ENCODE data around the gene SFTA2.

The SFTA2 gene

DNA sequence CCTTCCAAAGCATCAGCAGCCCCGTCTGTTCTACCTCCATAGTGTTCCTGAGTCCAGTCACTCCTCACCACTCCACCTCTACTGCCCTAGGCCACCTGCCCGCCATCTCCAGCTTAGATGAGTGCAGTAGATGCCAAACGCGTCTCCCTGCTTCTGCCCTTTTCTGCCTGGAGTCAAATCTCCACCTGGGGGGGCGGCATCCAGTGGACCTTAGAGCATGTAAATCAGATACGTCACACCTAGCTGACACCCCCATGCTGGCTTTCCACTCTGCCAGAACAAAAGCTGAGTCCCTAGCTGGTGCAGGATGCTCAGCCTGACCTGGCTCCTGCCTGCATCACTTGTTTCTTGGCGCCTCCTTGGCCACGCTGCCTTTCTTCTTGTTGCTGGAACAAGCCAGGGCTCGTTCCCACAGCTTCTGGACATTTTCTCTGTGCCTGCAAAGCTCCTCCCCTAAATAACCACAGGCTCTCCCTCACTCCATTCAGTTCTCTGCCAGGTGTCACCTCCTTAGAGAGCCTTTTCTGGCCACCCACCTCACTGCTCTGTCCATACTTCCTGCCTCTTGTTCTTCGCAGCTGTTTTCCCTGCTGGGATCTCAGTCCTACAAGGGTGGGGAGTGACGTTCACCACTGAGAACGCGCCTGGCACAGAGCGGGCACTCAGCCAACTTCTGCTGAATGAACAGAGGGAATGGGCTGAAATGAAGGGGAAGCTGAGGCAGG is 41.9 kb downstream of the SFTA2 start:
- no peak for DNase-seq

DNA sequence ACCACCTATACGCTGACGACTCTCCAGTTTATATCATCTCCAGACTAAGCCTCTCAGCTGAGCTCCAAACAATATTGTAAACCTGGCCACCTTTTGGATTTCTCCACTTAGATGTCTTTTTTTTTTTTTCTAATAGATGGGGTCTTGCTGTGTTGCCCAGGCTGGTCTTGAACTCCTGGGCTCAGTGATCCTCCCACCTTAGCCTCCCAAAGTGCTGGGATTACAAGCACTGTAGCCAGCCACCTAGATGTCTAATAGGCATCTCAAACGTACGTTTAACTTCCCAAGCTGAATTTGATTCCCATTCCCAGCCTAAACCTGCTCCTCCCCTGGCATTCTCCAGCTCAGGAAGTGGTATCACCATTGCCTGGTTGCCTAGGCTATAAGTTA is 42.5 kb downstream of the SFTA2 start:
- no peak for DNase-seq

DNA sequence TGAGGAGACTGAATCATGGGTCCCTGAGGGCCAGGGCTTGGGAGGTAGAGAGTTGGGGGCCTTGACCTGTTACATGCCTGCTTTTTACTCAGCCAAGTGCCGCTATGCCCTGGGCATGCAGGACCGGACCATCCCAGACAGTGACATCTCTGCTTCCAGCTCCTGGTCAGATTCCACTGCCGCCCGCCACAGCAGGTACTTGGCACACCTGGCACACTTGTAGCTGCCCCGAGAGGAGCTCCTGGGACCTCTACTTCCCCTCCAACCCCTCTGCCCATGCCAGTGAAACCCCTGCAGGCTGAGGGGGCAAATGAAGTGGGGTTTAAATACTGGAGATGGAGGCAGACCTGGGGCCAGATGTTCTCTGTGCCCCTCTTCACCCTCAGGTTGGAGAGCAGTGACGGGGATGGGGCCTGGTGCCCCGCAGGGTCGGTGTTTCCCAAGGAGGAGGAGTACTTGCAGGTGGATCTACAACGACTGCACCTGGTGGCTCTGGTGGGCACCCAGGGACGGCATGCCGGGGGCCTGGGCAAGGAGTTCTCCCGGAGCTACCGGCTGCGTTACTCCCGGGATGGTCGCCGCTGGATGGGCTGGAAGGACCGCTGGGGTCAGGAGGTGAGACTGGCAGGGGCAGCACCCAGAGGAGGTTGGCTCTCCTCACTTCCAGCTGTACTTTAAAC is 43.0 kb downstream of the SFTA2 start:
- DNase-seq = no peak

DNA sequence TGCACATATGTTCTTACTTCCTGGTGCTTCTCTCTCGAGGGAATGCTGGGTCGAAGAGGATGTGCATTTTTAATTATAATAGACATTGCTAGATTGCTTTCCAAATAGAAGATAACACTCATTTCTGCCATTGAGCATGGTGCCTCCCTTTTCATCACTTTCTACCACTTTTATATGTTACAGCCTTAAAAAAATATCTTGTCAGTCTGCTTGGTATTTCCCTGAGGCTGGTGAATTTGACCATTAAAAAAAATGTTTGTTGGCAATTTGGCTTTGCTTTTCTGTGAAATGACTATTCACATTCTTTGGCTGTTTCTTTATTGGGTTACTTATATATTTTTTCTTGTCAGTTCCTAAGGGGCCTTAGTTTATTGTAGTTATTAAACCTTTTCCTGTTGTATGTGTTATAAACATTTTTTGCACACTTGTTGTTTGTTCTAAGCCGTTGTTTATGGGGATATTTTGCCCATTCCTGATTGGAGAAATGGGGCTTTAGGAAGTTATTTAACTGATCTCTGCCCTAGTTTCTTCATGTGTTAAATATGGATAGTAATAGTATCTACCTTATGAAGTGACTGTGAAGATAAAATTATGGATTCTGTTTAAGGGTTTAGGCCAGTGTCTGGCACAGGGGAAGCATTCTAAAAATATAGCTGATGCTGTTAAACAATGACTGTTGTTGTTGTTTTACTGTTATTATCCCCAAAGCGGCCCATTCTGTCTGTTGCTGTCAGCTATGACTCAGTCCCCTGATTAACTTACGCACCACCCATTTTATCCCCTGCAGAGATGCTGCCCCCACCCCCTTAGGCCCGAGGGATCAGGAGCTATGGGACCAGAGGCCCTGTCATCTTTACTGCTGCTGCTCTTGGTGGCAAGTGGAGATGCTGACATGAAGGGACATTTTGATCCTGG is 43.8 kb downstream of the SFTA2 start:
- no peak for DNase-seq

DNA sequence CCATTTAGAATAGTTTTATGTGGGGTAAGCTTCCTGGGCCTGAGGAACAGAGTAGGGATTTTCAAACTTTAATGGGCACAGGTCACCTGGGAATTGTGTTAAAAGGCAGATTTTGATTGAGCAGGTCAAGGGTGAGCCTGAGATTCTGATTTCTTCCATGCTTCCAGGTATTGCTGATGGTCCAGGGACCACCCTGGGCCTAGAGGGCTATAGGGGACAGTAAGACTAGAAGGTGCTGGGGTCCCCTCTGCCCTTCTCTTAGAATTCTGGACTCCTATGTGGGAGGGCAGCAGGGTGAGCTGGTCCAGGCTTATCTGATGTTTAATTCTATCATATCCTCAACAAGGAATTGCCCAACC is 45.1 kb downstream of the SFTA2 start:
- no peak for DNase-seq

DNA sequence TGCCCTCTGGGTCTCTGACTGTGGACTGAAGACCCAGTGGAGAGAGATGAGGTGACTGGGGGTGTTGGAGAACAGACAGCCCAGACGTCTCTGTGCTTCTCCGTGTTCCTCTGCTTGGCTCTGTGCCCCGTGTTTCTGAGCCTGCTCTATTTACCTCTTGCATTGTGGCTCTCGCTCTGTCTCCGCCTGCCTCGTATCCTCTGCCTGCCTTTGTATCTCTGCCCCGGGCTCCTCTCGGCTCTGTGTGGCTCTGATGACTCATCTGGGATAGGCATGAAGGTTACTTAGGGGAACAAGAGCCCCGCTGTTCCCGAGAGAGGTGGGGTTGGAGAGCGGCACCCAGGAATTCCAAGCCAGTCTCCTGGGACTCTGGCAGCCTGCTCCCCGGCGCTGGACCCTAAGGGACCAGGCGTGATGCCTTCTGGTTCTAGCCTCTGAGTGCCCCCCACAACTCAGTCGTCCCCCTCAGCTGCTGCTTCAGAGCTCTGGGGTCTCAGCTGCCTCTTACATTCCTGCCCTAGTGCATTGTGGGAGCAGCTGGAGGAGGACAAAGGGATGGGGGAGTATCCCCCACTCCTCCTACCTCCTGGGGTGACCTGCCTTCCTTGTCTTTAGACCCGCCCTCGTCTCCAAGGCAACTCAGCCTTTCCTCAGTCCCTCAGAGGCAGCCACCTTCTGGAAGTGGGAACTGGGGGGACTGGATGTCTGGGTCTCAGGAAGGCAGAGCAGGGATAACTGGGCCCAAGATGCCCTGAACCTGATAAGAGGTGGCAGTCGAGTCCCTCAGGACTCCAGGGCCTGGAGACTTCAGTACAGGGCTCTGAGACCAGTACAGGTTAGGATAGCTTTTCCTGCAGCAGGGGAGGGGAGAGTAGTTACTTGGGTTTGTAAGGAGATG is 45.7 kb downstream of the SFTA2 start:
- no peak for DNase-seq

DNA sequence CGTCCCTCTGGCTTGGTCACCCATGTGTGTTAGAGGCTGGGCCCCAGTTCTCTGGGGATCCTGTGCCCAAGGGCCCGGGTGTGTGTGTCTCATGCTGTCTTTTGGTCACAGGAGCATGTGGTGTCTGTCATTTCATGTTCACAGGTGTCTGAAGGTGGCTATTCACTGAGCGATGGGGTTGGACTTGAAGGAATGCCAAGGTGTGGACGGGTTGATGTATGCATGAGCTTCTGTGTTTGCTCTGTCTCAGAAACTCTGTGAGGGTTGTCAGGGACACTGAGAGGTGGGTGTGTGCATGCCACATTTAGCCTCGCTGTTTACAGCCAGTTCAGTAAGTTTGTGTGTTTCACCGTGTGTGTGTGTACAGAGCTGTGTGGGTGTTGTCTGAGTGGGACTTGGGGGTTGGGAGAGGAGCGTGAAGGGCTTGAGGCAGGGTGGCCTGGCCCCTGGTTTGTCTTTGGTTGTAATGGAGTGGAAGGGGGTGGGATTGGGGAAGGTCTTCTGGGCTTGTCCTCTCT is 46.4 kb downstream of the SFTA2 start:
- no peak for DNase-seq

DNA sequence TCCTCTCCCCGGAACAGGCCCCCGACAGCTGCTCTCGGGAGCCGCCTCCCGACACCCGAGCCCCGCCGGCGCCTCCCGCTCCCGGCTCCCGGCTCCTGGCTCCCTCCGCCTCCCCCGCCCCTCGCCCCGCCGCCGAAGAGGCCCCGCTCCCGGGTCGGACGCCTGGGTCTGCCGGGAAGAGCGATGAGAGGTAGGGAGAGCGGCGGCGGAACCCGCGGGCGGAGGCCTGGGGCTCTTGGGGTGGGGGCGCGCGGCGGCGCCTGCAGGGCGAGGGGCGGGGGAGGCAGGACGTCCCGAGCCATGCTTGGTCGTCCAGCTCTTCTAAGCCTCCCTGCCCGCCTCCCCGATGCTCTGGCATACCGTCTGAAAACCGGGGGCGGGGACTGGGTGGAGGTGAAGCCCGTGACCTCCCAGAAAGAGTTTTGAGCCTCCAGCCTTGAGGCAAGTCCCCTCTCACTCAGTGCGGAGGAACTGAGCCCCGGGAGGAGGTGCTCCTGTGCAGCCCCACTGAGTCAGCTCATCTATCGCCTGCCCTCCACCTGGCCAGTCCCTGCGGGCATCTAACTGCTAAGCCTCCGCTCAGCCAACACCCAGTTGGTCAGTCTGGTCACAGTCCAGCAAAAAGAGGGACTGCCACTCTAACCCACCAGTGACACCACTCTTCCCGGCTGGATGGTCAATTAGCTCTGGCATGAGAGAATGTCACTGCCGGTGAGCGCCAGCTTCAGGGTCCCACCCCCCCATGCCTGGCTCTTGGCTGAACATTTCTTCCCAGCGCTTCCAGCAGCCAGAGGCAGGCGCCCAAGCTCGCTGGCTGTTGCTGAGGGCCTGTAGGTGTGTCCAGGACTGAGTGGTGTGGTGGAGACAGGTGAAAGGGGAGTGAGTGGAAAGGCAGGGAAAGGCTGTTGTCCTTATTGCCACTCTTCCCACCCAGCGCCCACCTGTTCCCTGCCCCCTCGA is 47.2 kb downstream of the SFTA2 start:
- DNase-seq = no peak

DNA sequence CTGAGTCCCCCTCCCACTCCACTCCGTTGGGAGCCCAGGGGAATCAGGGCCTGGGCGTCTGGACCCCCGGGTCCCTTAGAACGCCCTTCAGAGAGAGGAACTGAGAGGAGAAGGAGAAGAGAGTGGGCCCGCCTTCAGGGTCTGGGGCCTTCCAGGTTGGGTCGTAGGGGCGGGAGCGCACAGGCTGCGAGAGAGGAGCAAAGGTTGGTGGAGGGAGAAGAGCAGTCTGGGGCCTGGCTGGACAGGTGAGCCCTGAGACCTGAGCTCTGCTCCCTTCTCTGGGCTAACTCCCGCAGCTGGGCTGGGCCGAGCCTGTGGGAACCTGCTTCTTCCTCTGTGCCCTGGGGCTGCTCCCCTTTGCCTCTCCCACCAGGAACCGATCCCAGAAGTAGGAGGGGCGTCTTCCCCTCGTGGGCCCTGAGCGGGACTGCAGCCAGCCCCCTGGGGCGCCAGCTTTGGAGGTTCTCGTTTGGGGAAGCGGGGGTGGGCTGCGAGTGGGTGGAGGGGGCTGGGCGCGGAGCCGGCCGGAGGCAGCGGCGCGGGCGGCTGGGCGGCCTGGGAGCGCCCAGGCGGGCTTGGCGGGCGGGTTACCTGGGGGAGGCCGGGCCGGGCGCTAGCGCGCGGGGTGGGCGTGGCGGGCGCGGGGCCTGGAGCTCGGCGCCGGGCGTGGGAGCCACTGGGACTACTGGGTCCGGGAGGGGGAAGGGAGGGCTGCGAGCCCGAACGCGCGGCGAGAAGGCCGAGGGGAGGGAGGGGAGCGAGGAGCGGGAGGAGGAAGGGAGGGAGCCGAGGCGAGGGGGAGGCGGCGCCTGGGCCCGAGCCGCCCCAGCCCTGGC is 48.1 kb downstream of the SFTA2 start, which contains the start of gene DDR1:
Gene DDR1 (plus strand): TSS at position 835 of the 836 bp plus-strand sequence. CDS start 4,211 bp downstream, outside the sequence.
- DNase-seq = peak in 1 of 2 donors; percentile 6

DNA sequence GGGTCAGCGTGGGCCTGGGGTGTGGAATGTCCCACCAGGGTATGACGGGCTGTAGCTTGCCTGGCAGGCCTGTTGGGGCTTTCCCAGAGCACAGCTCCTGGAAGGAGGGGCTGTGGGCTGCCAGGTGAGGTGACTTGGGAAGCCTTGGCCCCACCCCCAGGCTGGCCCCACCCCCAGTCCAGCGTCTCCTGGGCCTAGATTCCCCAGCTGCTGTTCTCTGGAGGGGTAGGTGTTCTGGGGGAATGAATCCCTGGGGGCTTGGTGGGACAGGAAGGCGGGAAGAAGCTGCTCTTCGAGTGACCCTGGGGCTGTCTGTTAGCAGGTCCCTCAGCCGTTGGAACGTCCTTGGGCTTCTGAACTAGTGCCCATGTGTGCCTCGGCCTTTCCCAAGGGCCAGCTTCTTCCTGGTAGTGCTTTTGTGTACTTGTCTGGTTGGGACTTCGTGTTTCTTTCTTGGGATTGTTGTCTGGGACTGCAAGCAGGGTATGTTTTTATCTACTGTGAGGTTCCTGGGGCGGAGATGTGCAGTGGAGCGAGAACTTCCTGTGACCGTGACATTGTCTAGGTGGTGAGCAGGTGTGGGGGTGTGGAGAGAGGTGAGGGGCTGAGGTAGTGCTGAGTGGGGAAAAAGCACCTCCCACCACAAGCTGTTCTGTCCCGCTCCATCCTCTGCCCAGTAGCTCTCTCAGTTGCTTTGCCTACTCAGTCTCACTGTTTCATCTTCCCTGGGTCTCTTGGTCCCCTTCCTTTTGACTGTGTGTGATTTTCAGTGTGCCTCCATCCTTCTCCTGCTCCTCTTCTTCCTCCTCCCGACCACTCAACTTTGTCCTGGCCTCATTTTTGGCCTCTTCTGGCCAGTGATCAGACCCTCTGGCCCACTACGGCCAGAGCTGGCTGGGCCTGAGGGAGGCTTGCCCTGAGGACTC is 48.9 kb downstream of the SFTA2 start:
- no peak for DNase-seq

DNA sequence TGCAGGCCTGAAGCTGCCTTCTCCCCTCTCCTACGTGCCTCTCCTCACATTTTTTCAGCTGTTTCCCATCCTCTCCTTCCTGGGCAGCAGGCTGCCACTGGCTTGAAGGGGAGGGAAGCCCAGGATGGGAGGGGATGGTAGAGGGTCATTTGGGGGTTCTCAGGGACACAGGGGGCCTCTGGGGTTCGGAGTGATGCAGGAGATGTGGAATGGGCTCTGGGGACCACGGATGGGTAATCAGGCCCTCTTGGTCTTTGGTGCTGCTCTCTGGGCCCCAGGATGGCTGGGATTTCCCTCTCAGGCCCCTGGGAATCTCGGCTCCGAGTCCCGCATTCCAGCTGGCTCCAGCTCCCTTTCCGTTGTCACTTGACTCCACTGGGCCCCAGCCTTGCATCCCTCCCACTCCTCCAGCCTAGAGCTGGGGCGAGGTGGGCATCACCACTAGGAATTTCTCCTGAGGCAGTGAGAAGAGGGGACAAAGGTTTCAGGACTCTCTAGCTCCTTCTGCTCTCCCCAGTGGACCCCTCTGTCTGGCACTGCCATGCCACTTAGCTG is 49.7 kb downstream of the SFTA2 start:
- no peak for DNase-seq

DNA sequence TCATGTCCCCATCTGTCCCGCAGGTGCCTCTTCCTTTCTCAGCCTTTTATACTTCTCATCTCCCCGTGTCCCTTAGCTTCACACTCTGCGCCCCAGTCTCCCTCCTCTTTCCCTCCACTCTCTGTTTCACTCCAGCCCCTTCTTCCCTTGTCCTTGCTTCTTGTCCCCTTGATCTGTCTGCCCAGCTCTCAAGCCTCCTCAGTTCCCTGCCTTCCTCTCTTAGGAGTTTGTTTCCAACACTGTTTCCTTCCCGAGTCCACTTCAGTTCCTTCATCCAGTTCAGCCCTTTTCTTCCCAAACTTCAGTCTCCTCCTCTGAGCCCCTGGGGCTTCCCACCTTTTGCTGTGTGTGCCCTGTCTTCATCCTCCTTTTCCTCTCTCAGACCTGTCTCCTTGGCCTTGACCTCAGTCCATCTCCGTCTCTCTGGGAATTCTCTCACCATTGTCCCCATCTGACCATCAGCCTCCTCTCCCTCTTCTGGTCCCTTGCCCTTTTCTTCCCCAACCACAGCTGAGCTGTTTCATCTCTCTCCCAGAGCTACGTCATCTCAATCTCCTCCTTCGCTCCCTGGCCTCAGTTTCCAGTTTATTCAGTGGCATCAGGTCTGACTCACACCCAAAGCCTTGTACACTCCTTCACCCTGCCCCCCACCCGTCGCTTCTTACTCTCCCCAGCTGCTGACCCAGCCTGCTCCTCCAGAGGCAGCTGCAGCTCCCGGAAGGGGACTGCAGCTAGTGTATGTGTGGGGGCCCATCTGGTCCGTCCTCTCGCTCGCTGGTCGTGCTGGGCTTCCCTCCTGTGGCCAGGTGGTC is 50.4 kb downstream of the SFTA2 start:
- no peak for DNase-seq

Data from bone marrow (tissue), 2 donors.